ENCODE results near the gene SEMA5A. TPM values are rescaled to one million over a fixed set of nuclear protein-coding genes. Genes with fewer than 3 reads are reported as not detected.

The SEMA5A gene
- total RNA-seq, 1 experiment from 2014 or later = 9.3 TPM

- TF ChIP-seq ARID4B (CRISPR knock-in tag; IDR thresholded peaks at IDR 0.05; ENCODE audit: borderline replicate concordance) = no peak
Observed at GRCh38 chr5:9562141-9562540, 16.3 kb upstream of the SEMA5A start (continued).

- no peaks in the 10 kb centered on the region for H3K36me3 Mint-ChIP-seq
- TF ChIP-seq ZNF532 (CRISPR knock-in tag; IDR thresholded peaks at IDR 0.05; ENCODE audit: borderline replicate concordance) = no peak
- TF ChIP-seq TP53 (CRISPR knock-in tag; IDR thresholded peaks at IDR 0.05) = no peak
- no peak for TF ChIP-seq ZBTB43 (CRISPR knock-in tag; IDR thresholded peaks at IDR 0.05)
- no peak for TF ChIP-seq ERG (CRISPR knock-in tag; IDR thresholded peaks at IDR 0.05)
- no peak for TF ChIP-seq ZNF512 (CRISPR knock-in tag; IDR thresholded peaks at IDR 0.05; ENCODE audit: borderline replicate concordance)
- no peak for TF ChIP-seq ZNF219 (CRISPR knock-in tag; IDR thresholded peaks at IDR 0.05; ENCODE audit: borderline replicate concordance)
- TF ChIP-seq EMX1 (CRISPR knock-in tag; IDR thresholded peaks at IDR 0.05) = no peak
- no peak for TF ChIP-seq AFF4 (CRISPR knock-in tag; IDR thresholded peaks at IDR 0.05; ENCODE audit: borderline replicate concordance)
- no peak for TF ChIP-seq NFATC4 (CRISPR knock-in tag; IDR thresholded peaks at IDR 0.05)
- TF ChIP-seq ZNF263 (CRISPR knock-in tag; IDR thresholded peaks at IDR 0.05; ENCODE audit: low read depth) = no peak
- H3K27ac Mint-ChIP-seq = no peak overlapping the region
- H3K9me3 Mint-ChIP-seq = no peaks in the 10 kb centered on the region; the same call in 1 of the 2 replicates
- ChIA-PET POLR2A (no interaction called here), CTCF (no interaction called here)
- H3K4me3 Mint-ChIP-seq = no peak overlapping the region
- DNase-seq (ENCODE audit: low spot score) (no peak), ATAC-seq (no peak)
- H3K27me3 Mint-ChIP-seq (ENCODE audit: low read depth) = no peaks in the 10 kb centered on the region
- H3K4me1 Mint-ChIP-seq = peaks cover 20% of the 10 kb centered on the region
Observed at GRCh38 chr5:9559965-9560364, 14.1 kb upstream of the SEMA5A start.

Data from WTC11 (cell line).